D721Med (cell line): Measurements from ENCODE around the gene COP1.

Experiments used
- DNase-seq: peaks from one replicate; pipeline ENCODE4 v3.0.0; 2011; ENCODE audit warnings: low spot score; ENCODE audit not compliant: insufficient read length
- FAIRE-seq: peaks from 2 replicates; lab custom pipeline; 2011; peaks lifted over from hg19 to GRCh38; lab: Jason Lieb, UNC
- CTCF ChIP-seq: IDR thresholded peaks from 2 replicates; pipeline ENCODE4 v1.5.1; 2012; ENCODE audit warnings: mild to moderate bottlenecking, control low read depth; ENCODE audit not compliant: insufficient read depth; ENCODE audit errors: missing control alignments

Gene COP1

GRCh38 chr1:176142973-176143372 lies 64.1 kb downstream of the COP1 start:
- DNase-seq (no peak), FAIRE-seq (no peak)
- TF ChIP-seq CTCF: no peak

- DNase-seq (no peak), FAIRE-seq (no peak)
- TF ChIP-seq CTCF: no peak
Measured at GRCh38 chr1:176141449-176141848, 65.6 kb downstream of the COP1 start.

GRCh38 chr1:176136891-176137290 lies 70.2 kb downstream of the COP1 start:
- FAIRE-seq: peak; percentile 46
- DNase-seq: no peak
- TF ChIP-seq CTCF: no peak

- FAIRE-seq (no peak), DNase-seq (no peak)
- TF ChIP-seq CTCF: no peak
Measured at GRCh38 chr1:176134666-176135065, 72.4 kb downstream of the COP1 start.

GRCh38 chr1:176122282-176122681 lies 84.8 kb downstream of the COP1 start:
- TF ChIP-seq CTCF: no peak
- no peak for DNase-seq
- peak; percentile 41 for FAIRE-seq

- peak; percentile 44 for TF ChIP-seq CTCF
- no peak for DNase-seq
- FAIRE-seq: peak; percentile 79
Measured at GRCh38 chr1:176119549-176119948, 87.5 kb downstream of the COP1 start.

- peak; percentile 16 for FAIRE-seq
- no peak for DNase-seq
- TF ChIP-seq CTCF: no peak
Measured at GRCh38 chr1:176118985-176119384, 88.1 kb downstream of the COP1 start.
